Stimulated activated CD8-positive, alpha-beta memory T cell treated with anti-CD3 and anti-CD28 coated beads, Interleukin-15, amount 100 ng/mL, for 24 hours (primary cell): Measurements from ENCODE around the gene SEC61A1.

Source experiments
- DNase-seq: peaks from one replicate; pipeline ENCODE4 v3.0.0-alpha.2; 2020; ENCODE audit warnings: low read depth

Gene SEC61A1

GRCh38 chr3:128113817-128114794, 61.9 kb downstream of the SEC61A1 start:
- DNase-seq: no peak
